WTC11 (cell line): ENCODE results near the gene PHYHIPL. TPM values are rescaled to one million over a fixed set of nuclear protein-coding genes. Genes with fewer than 3 reads are reported as not detected.
A peak's percentile ranks its signal among the peaks of the same experiment; 100 is the strongest.

Experiments used
- ATAC-seq: fragments of 200-7000 bp; cut with Tn5 transposase; 2 replicates; pipeline ENCODE4 v1.10.0; 2021; ENCODE audit warnings: mild to moderate bottlenecking, moderate library complexity
- CTCF ChIA-PET: fragments of 300-600 bp; sonication (Branson Sonifier 250); formaldehyde crosslinking; loops from one replicate; lab custom pipeline; 2021; ENCODE audit warnings: antibody characterized with exemption; lab: Charles Lee
- POLR2A ChIA-PET: fragments of 350-600 bp; sonication (Branson Sonifier 250); formaldehyde crosslinking; loops from one replicate; lab custom pipeline; 2021; ENCODE audit warnings: antibody characterized with exemption; lab: Charles Lee
- DNase-seq: peaks from one replicate; pipeline ENCODE4 v3.0.0; 2021; ENCODE audit warnings: low spot score
- H3K27ac Mint-ChIP-seq: 2 replicates; pipeline ENCODE4 v1.8.0; 2021; ENCODE audit warnings: mixed read lengths
- H3K27me3 Mint-ChIP-seq: 2 replicates; pipeline ENCODE4 v1.8.0; 2021; ENCODE audit warnings: low read depth, mild to moderate bottlenecking, moderate library complexity, mixed read lengths
- H3K36me3 Mint-ChIP-seq: 2 replicates; pipeline ENCODE4 v1.8.0; 2021; ENCODE audit warnings: mixed read lengths
- H3K4me1 Mint-ChIP-seq: 2 replicates; pipeline ENCODE4 v1.8.0; 2022; ENCODE audit warnings: mixed read lengths
- H3K4me3 Mint-ChIP-seq: 2 replicates; pipeline ENCODE4 v1.8.0; 2021; ENCODE audit warnings: mild to moderate bottlenecking, moderate library complexity, mixed read lengths
- H3K9me3 Mint-ChIP-seq: 2 replicates; pipeline ENCODE4 v1.8.0; 2021; ENCODE audit warnings: mixed read lengths
- CREB1 ChIP-seq: sonication (generic); formaldehyde crosslinking; IDR thresholded peaks from 2 replicates; pipeline ENCODE4 v1.8.0; 2023; ENCODE audit warnings: mild to moderate bottlenecking, missing genetic modification reagents
- CTCF ChIP-seq: fragments of 200-600 bp; IDR thresholded peaks from 2 replicates; pipeline ENCODE4 v1.8.0; 2022; ENCODE audit warnings: antibody characterized with exemption
- HMGXB4 ChIP-seq: sonication (generic); formaldehyde crosslinking; IDR thresholded peaks from 2 replicates; pipeline ENCODE4 v1.8.1; 2023; ENCODE audit warnings: mild to moderate bottlenecking, moderate library complexity, missing genetic modification reagents
- KAT7 ChIP-seq: sonication (generic); formaldehyde crosslinking; IDR thresholded peaks from 2 replicates; pipeline ENCODE4 v1.8.1; 2023; ENCODE audit warnings: missing genetic modification reagents, mild to moderate bottlenecking, borderline replicate concordance
- MAX ChIP-seq: sonication (generic); formaldehyde crosslinking; IDR thresholded peaks from 2 replicates; pipeline ENCODE4 v1.8.0; 2022; ENCODE audit warnings: mild to moderate bottlenecking, missing genetic modification reagents
- MYBL2 ChIP-seq: sonication (generic); formaldehyde crosslinking; IDR thresholded peaks from 2 replicates; pipeline ENCODE4 v1.8.1; 2023; ENCODE audit warnings: mild to moderate bottlenecking, moderate library complexity, missing genetic modification reagents
- NFYB ChIP-seq: sonication (generic); formaldehyde crosslinking; conservative IDR thresholded peaks from 2 replicates; pipeline ENCODE4 v1.8.0; 2022; ENCODE audit warnings: low read depth, missing genetic modification reagents
- NR2C2 ChIP-seq: sonication (generic); formaldehyde crosslinking; IDR thresholded peaks from 2 replicates; pipeline ENCODE4 v1.8.0; 2022; ENCODE audit warnings: mild to moderate bottlenecking, missing genetic modification reagents
- OVOL2 ChIP-seq: fragments of 250-450 bp; sonication (Bioruptor Pico); IDR thresholded peaks from 2 replicates; pipeline ENCODE4 v1.9.0; 2021; ENCODE audit warnings: mild to moderate bottlenecking, borderline replicate concordance
- SOX15 ChIP-seq: fragments of 250-450 bp; sonication (Bioruptor Pico); IDR thresholded peaks from 2 replicates; pipeline ENCODE4 v1.9.0; 2021; ENCODE audit warnings: mild to moderate bottlenecking
- TCF7 ChIP-seq: sonication (generic); formaldehyde crosslinking; IDR thresholded peaks from 2 replicates; pipeline ENCODE4 v1.8.0; 2022; ENCODE audit warnings: mild to moderate bottlenecking, low read depth, missing genetic modification reagents, moderate library complexity
- TEAD1 ChIP-seq: sonication (generic); formaldehyde crosslinking; IDR thresholded peaks from 2 replicates; pipeline ENCODE4 v1.8.0; 2022; ENCODE audit warnings: mild to moderate bottlenecking, missing genetic modification reagents
- TP53 ChIP-seq: sonication (generic); formaldehyde crosslinking; IDR thresholded peaks from 2 replicates; pipeline ENCODE4 v1.8.1; 2023; ENCODE audit warnings: mild to moderate bottlenecking, missing genetic modification reagents
- ZBTB43 ChIP-seq: sonication (generic); formaldehyde crosslinking; IDR thresholded peaks from 2 replicates; pipeline ENCODE4 v1.8.1; 2023; ENCODE audit warnings: mild to moderate bottlenecking, missing genetic modification reagents
- ZNF121 ChIP-seq: sonication (generic); formaldehyde crosslinking; IDR thresholded peaks from 2 replicates; pipeline ENCODE4 v1.8.0; 2023; ENCODE audit warnings: missing genetic modification reagents
- ZNF232 ChIP-seq: sonication (generic); formaldehyde crosslinking; IDR thresholded peaks from 2 replicates; pipeline ENCODE4 v1.8.0; 2022; ENCODE audit warnings: mild to moderate bottlenecking, missing genetic modification reagents
- ZNF317 ChIP-seq: sonication (generic); formaldehyde crosslinking; IDR thresholded peaks from 2 replicates; pipeline ENCODE4 v1.8.1; 2023; ENCODE audit warnings: low read depth, mild to moderate bottlenecking, moderate library complexity, missing genetic modification reagents, borderline replicate concordance
- ZNF416 ChIP-seq: fragments of 250-450 bp; sonication (Bioruptor Pico); IDR thresholded peaks from 2 replicates; pipeline ENCODE4 v1.9.0; 2021; ENCODE audit warnings: mild to moderate bottlenecking, inconsistent platforms
- ZNF671 ChIP-seq: fragments of 250-450 bp; sonication (Bioruptor Pico); IDR thresholded peaks from 2 replicates; pipeline ENCODE4 v1.8.0; 2021; ENCODE audit warnings: mild to moderate bottlenecking
- ZSCAN18 ChIP-seq: fragments of 250-450 bp; sonication (Bioruptor Pico); IDR thresholded peaks from 2 replicates; pipeline ENCODE4 v2.1.2; 2022; ENCODE audit warnings: mild to moderate bottlenecking, moderate library complexity
- total RNA-seq: library from RNA; stranded (reverse); gene quantifications from 3 replicates; pipeline ENCODE4 v1.2.3, GENCODE V29; 2021

PHYHIPL gene
- total RNA-seq, 1 experiment from 2014 or later: 0.13 TPM

GRCh38 chr10:59234194-59234593 lies 57.8 kb downstream of the PHYHIPL start:
- no peak overlapping the region for H3K27ac Mint-ChIP-seq
- DNase-seq (no peak), ATAC-seq (no peak)
- peaks cover 5% of the 10 kb centered on the region for H3K9me3 Mint-ChIP-seq
- ChIA-PET CTCF (no interaction called here), POLR2A (no interaction called here)
- H3K27me3 Mint-ChIP-seq: no peaks in the 10 kb centered on the region
- no peaks in the 10 kb centered on the region for H3K36me3 Mint-ChIP-seq
- H3K4me1 Mint-ChIP-seq: no peaks in the 10 kb centered on the region
- no peak for TF ChIP-seq TCF7
- TF ChIP-seq TEAD1 (CRISPR knock-in tag): no peak
- TF ChIP-seq ZNF416 (CRISPR knock-in tag): no peak
- TF ChIP-seq NR2C2 (CRISPR knock-in tag): no peak
- TF ChIP-seq ZBTB43 (CRISPR knock-in tag): no peak
- H3K4me3 Mint-ChIP-seq: no peak overlapping the region

GRCh38 chr10:59234816-59235429 lies 58.5 kb downstream of the PHYHIPL start:
- ChIA-PET CTCF (no interaction called here), POLR2A (no interaction called here)
- TF ChIP-seq ZNF121: no peak
- 0 out of 2 replicates have a peak, but pooled peaks have one; percentile 14 for TF ChIP-seq CTCF
- ATAC-seq: no peak
- no peak for DNase-seq
- H3K4me1 Mint-ChIP-seq: no peaks in the 10 kb centered on the region
- H3K27ac Mint-ChIP-seq: no peak overlapping the region
- peaks cover 5% of the 10 kb centered on the region for H3K9me3 Mint-ChIP-seq
- no peak overlapping the region for H3K4me3 Mint-ChIP-seq
- H3K36me3 Mint-ChIP-seq: no peaks in the 10 kb centered on the region
- no peaks in the 10 kb centered on the region for H3K27me3 Mint-ChIP-seq

GRCh38 chr10:59236064-59236697 lies 59.7 kb downstream of the PHYHIPL start:
- Mint-ChIP-seq H3K27me3 (no peaks in the 10 kb centered on the region), H3K9me3 (peaks cover 5% of the 10 kb centered on the region), H3K27ac (no peak overlapping the region), H3K4me3 (no peak overlapping the region), H3K36me3 (no peaks in the 10 kb centered on the region), H3K4me1 (no peaks in the 10 kb centered on the region)
- TF ChIP-seq ZNF232 (CRISPR knock-in tag) (no peak), ZNF317 (no peak), ZNF416 (CRISPR knock-in tag) (no peak), ZNF671 (CRISPR knock-in tag) (no peak)
- ChIA-PET POLR2A (no interaction called here), CTCF (interaction anchor here (0.7 to 2.5 kb wide), 3 partner anchors 284 to 595 kb away, joined by 4 to 8 read pairs (median 6); no protein-coding TSS in a partner anchor)
- no peak for ATAC-seq
- no peak for DNase-seq

- CTCF ChIA-PET: interaction anchor here (1.1 to 2.5 kb wide), 2 partner anchors 285 to 385 kb away, joined by 3 to 8 read pairs; no protein-coding TSS in a partner anchor
- H3K4me3 Mint-ChIP-seq: no peak overlapping the region
- H3K27ac Mint-ChIP-seq: no peak overlapping the region
- H3K36me3 Mint-ChIP-seq: no peaks in the 10 kb centered on the region
- no peak for ATAC-seq
- no peaks in the 10 kb centered on the region for H3K4me1 Mint-ChIP-seq
- POLR2A ChIA-PET: no interaction called here
- H3K9me3 Mint-ChIP-seq: peaks cover 5% of the 10 kb centered on the region
- no peak for DNase-seq
- no peaks in the 10 kb centered on the region for H3K27me3 Mint-ChIP-seq
- TF ChIP-seq OVOL2 (CRISPR knock-in tag) (no peak), MYBL2 (CRISPR knock-in tag) (no peak), NFYB (CRISPR knock-in tag) (no peak), CREB1 (no peak), ZSCAN18 (CRISPR knock-in tag) (no peak), HMGXB4 (CRISPR knock-in tag) (no peak), TEAD1 (CRISPR knock-in tag) (no peak), SOX15 (no peak), CTCF (no peak), ZNF317 (no peak), MAX (CRISPR knock-in tag) (no peak), TP53 (no peak), TCF7 (no peak), KAT7 (CRISPR knock-in tag) (no peak)
Measured at GRCh38 chr10:59237775-59238174, 61.3 kb downstream of the PHYHIPL start.
